ENCODE results near the gene PKD2L2.

Gene PKD2L2

DNA sequence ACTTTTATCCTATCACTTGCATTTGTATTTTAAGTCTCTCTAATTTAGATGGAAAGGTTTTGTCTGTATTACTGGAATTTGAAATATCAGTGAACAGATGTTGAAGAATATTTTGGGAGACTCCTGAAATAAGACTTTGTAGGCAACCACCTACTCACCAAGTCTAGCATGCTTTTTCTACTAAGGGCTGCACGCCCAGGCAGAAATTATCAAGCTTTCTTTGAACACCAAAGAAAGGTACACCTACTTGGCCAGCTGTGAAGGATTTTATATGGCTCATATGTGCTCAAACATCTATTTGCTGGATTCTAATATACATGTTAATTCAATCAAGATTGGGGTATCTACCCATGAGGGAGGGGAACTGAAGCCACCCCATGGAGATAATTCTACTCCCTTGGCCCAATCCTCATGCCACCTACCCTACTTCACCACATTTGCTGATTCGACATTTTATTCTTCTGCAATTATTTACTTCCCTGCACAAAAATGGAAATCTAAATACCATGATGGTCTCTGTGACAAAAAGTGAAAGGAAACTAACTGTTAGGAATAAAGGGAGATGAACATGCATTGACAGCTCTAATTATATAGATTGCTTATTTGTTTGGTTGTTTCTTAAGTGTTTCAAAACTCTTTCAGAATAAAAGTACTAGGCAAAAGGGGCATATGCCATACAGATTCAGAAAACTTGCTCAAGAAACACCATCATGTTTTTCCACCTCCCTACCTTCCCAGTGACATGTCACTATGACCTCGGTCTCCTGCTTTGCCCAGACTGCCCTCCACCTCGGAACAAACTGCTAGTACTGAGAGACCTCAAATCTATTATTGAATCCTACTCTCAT lies 22.5 kb upstream of the PKD2L2 start:
- Mint-ChIP-seq H3K27me3 (ENCODE audit: low read depth, poor library complexity) (peaks cover 10% of the 10 kb centered on the region), H3K36me3 (ENCODE audit: low read depth) (no peaks in the 10 kb centered on the region), H3K4me3 (no peak overlapping the region), H3K27ac (no peak overlapping the region), H3K4me1 (no peaks in the 10 kb centered on the region), H3K9me3 (no peaks in the 10 kb centered on the region)
- DNase-seq: no peak
- TF ChIP-seq, protein P1, sequence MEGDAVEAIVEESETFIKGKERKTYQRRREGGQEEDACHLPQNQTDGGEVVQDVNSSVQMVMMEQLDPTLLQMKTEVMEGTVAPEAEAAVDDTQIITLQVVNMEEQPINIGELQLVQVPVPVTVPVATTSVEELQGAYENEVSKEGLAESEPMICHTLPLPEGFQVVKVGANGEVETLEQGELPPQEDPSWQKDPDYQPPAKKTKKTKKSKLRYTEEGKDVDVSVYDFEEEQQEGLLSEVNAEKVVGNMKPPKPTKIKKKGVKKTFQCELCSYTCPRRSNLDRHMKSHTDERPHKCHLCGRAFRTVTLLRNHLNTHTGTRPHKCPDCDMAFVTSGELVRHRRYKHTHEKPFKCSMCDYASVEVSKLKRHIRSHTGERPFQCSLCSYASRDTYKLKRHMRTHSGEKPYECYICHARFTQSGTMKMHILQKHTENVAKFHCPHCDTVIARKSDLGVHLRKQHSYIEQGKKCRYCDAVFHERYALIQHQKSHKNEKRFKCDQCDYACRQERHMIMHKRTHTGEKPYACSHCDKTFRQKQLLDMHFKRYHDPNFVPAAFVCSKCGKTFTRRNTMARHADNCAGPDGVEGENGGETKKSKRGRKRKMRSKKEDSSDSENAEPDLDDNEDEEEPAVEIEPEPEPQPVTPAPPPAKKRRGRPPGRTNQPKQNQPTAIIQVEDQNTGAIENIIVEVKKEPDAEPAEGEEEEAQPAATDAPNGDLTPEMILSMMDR (IDR thresholded peaks at IDR 0.05): no peak

DNA sequence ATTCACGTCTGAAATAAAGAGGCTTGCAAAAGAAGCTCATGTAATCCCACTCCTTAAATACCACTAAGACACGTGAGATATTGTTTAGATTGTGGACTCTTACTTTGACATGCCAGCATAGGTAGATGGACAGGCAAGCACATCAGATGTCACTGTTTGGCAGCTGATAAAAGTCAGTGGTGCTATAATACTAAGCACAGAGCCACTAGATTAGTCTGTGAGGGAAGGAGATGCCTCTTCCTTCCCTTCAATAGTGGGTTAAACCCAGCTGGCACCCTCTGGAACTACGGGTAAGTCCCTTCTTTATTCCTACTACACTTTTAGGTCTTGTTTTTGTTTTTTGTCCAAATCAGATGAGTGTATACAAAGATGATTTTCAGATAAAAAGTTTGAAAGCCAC lies 21.6 kb upstream of the PKD2L2 start, which contains the start of gene MYOT:
Gene MYOT, plus strand, starts transcription at position 197 of the 400 bp plus-strand sequence. CDS start 2,792 bp downstream, outside the sequence.
- no peak for DNase-seq
- H3K4me3 Mint-ChIP-seq: no peak within 1 kb of the TSS
- H3K4me1 Mint-ChIP-seq: no peaks in the 10 kb centered on the region
- TF ChIP-seq, protein P1 (IDR thresholded peaks at IDR 0.05): no peak
- H3K27me3 Mint-ChIP-seq (ENCODE audit: low read depth, poor library complexity): peaks cover 10% of the 10 kb centered on the region
- H3K9me3 Mint-ChIP-seq: no peaks in the 10 kb centered on the region
- H3K27ac Mint-ChIP-seq: no peak within 1 kb of the TSS
- no peaks in the 10 kb centered on the region for H3K36me3 Mint-ChIP-seq (ENCODE audit: low read depth)

DNA sequence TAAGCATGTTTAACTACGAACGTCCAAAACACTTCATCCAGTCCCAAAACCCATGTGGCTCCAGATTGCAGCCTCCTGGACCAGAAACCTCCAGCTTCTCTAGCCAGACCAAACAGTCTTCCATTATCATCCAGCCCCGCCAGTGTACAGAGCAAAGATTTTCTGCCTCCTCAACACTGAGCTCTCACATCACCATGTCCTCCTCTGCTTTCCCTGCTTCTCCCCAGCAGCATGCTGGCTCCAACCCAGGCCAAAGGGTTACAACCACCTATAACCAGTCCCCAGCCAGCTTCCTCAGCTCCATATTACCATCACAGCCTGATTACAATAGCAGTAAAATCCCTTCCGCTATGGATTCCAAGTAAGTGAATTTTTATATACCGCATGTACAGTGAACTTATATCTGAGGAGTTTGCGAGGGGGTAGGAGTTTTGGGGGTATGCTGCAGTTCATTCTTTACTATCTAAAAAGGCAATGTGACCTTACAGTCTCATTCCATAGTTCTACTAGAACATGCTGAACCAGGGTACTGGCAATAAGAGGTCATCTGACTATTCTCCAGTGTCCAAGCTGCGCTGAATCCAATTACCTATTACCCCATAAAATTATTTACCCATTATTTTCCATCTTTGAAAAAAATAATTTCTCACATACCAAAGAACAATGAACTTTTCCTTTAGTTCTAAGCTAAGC lies 18.5 kb upstream of the PKD2L2 start:
- no peaks in the 10 kb centered on the region for H3K36me3 Mint-ChIP-seq (ENCODE audit: low read depth)
- no peak for DNase-seq
- H3K4me1 Mint-ChIP-seq: no peaks in the 10 kb centered on the region
- TF ChIP-seq, protein P1 (IDR thresholded peaks at IDR 0.05): no peak
- H3K4me3 Mint-ChIP-seq: no peak overlapping the region
- no peak overlapping the region for H3K27ac Mint-ChIP-seq
- peaks cover 5% of the 10 kb centered on the region for H3K27me3 Mint-ChIP-seq (ENCODE audit: low read depth, poor library complexity)
- H3K9me3 Mint-ChIP-seq: no peaks in the 10 kb centered on the region

- H3K27me3 Mint-ChIP-seq (ENCODE audit: low read depth, poor library complexity): peaks cover 3% of the 10 kb centered on the region
These were observed 17.7 kb upstream of the PKD2L2 start for GRCh38 chr5:137871571-137871970.

GRCh38 chr5:137872466-137872865 lies 16.8 kb upstream of the PKD2L2 start:
- Mint-ChIP-seq H3K36me3 (ENCODE audit: low read depth) (no peaks in the 10 kb centered on the region), H3K27ac (no peak overlapping the region), H3K9me3 (no peaks in the 10 kb centered on the region), H3K4me3 (no peak overlapping the region), H3K27me3 (ENCODE audit: low read depth, poor library complexity) (peaks cover 7% of the 10 kb centered on the region), H3K4me1 (no peaks in the 10 kb centered on the region)
- TF ChIP-seq, protein P1 (IDR thresholded peaks at IDR 0.05): no peak
- no peak for DNase-seq

More at GRCh38 chr5:137871571-137871970, 17.7 kb upstream of the PKD2L2 start:
- TF ChIP-seq, protein P1 (IDR thresholded peaks at IDR 0.05): no peak
- no peaks in the 10 kb centered on the region for H3K9me3 Mint-ChIP-seq
- no peaks in the 10 kb centered on the region for H3K36me3 Mint-ChIP-seq (ENCODE audit: low read depth)
- no peaks in the 10 kb centered on the region for H3K4me1 Mint-ChIP-seq
- H3K4me3 Mint-ChIP-seq: no peak overlapping the region
- no peak for DNase-seq
- H3K27ac Mint-ChIP-seq: no peak overlapping the region

Data from nephron progenitor cell (in vitro differentiated cells).